ENCODE results near the gene ACTN1.

DNA sequence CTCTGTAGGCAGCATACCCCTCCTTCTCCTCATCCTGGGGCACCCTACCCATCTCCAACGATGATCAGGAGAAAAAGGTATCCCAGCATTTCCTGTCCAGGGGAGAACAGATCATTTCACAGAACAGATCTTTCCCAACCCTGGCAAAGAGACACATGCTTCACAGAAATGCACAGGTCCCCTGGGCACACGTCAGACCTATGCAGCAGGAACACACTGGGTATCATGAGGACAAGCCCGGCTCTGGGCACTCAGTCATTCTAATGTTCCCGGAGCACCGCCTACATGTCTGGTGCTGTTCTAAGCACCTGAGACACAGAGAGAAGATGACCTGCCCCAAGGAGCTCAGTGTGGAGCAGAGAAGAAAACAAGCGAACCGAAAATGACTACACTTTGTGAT is 56.2 kb downstream of the ACTN1 start:
- TF ChIP-seq, protein P1, sequence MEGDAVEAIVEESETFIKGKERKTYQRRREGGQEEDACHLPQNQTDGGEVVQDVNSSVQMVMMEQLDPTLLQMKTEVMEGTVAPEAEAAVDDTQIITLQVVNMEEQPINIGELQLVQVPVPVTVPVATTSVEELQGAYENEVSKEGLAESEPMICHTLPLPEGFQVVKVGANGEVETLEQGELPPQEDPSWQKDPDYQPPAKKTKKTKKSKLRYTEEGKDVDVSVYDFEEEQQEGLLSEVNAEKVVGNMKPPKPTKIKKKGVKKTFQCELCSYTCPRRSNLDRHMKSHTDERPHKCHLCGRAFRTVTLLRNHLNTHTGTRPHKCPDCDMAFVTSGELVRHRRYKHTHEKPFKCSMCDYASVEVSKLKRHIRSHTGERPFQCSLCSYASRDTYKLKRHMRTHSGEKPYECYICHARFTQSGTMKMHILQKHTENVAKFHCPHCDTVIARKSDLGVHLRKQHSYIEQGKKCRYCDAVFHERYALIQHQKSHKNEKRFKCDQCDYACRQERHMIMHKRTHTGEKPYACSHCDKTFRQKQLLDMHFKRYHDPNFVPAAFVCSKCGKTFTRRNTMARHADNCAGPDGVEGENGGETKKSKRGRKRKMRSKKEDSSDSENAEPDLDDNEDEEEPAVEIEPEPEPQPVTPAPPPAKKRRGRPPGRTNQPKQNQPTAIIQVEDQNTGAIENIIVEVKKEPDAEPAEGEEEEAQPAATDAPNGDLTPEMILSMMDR (IDR thresholded peaks at IDR 0.05): no peak
- no peak for TF ChIP-seq POLR2A (IDR thresholded peaks at IDR 0.05)
